Parathyroid adenoma (tissue), 2 donors: Measurements from ENCODE around the gene FNDC11.

Source experiments
- H2AFZ ChIP-seq: fragments of 300-600 bp; sonication (generic); one replicate; pipeline ENCODE4 v1.7.0; 2017; ENCODE audit warnings: antibody characterized with exemption, mild to moderate bottlenecking
- H3K27ac ChIP-seq: fragments of 300-600 bp; sonication (generic); one replicate; pipeline ENCODE4 v1.7.0; 2017
- H3K27me3 ChIP-seq: fragments of 300-600 bp; sonication (generic); one replicate; pipeline ENCODE4 v1.7.0; 2017; ENCODE audit warnings: low read length; ENCODE audit not compliant: control insufficient read depth, insufficient read depth
- H3K36me3 ChIP-seq: fragments of 300-600 bp; sonication (generic); one replicate; pipeline ENCODE4 v1.7.0; 2017; ENCODE audit warnings: low read length; ENCODE audit not compliant: control insufficient read depth, insufficient read depth
- H3K4me1 ChIP-seq: fragments of 300-600 bp; sonication (generic); one replicate; pipeline ENCODE4 v1.7.0; 2017; ENCODE audit warnings: control low read depth
- H3K4me2 ChIP-seq: fragments of 300-600 bp; sonication (generic); one replicate; pipeline ENCODE4 v1.7.0; 2017; ENCODE audit warnings: low read length
- H3K4me3 ChIP-seq: fragments of 300-600 bp; sonication (generic); one replicate; pipeline ENCODE4 v1.7.0; 2017; ENCODE audit warnings: low read depth, low read length
- H3K79me2 ChIP-seq: fragments of 300-600 bp; sonication (generic); one replicate; pipeline ENCODE4 v1.7.0; 2017; ENCODE audit warnings: control low read depth
- H3K9ac ChIP-seq: fragments of 300-600 bp; sonication (generic); one replicate; pipeline ENCODE4 v1.7.0; 2017; ENCODE audit warnings: mild to moderate bottlenecking
- H3K9me3 ChIP-seq: fragments of 300-600 bp; sonication (generic); one replicate; pipeline ENCODE4 v1.7.0; 2017; ENCODE audit warnings: low read length; ENCODE audit not compliant: control insufficient read depth
- CTCF ChIP-seq: fragments of 300-600 bp; sonication (generic); IDR thresholded peaks from one replicate; pipeline ENCODE4 v1.7.0; 2017; ENCODE audit warnings: antibody characterized with exemption, mild to moderate bottlenecking
- donor health status: primary hyperparathyroidism.

FNDC11 gene

GRCh38 chr20:63574156-63574828 is 20.3 kb downstream of the FNDC11 start, which contains the start of gene HELZ2:
TSS of gene HELZ2 (minus strand) at chr20:63574239. CDS start at chr20:63572385, 1,854 bp downstream.
- no peak for TF ChIP-seq CTCF
- H3K4me1 ChIP-seq: no peaks in the 10 kb centered on the region
- H3K79me2 ChIP-seq: no peaks in the 10 kb centered on the region
- H3K4me2 ChIP-seq: peak within 1 kb of the TSS; percentile 95
- no peak within 1 kb of the TSS for H3K9ac ChIP-seq
- peak within 1 kb of the TSS; percentile 56 for H3K4me3 ChIP-seq
- H3K27ac ChIP-seq: peak within 1 kb of the TSS; percentile 16
- H2AFZ ChIP-seq: peak within 1 kb of the TSS; percentile 87
- no peaks in the 10 kb centered on the region for H3K36me3 ChIP-seq
- H3K9me3 ChIP-seq: no peaks in the 10 kb centered on the region
- no peaks in the 10 kb centered on the region for H3K27me3 ChIP-seq

- no peak overlapping the region for H3K4me2 ChIP-seq
- H3K9ac ChIP-seq: no peak overlapping the region
- H2AFZ ChIP-seq: peak overlapping the region; percentile 87
- no peak for TF ChIP-seq CTCF
- H3K9me3 ChIP-seq: no peaks in the 10 kb centered on the region
- no peaks in the 10 kb centered on the region for H3K79me2 ChIP-seq
- no peaks in the 10 kb centered on the region for H3K27me3 ChIP-seq
- H3K4me3 ChIP-seq: no peak overlapping the region
- no peak overlapping the region for H3K27ac ChIP-seq
- no peaks in the 10 kb centered on the region for H3K4me1 ChIP-seq
- H3K36me3 ChIP-seq: no peaks in the 10 kb centered on the region
Observed at GRCh38 chr20:63574829-63575743, 21.1 kb downstream of the FNDC11 start.

GRCh38 chr20:63576311-63576710 is 22.4 kb downstream of the FNDC11 start:
- no peak overlapping the region for H3K4me2 ChIP-seq
- no peaks in the 10 kb centered on the region for H3K27me3 ChIP-seq
- H2AFZ ChIP-seq: no peak overlapping the region
- H3K27ac ChIP-seq: no peak overlapping the region
- no peak overlapping the region for H3K4me3 ChIP-seq
- H3K9me3 ChIP-seq: no peaks in the 10 kb centered on the region
- H3K79me2 ChIP-seq: no peaks in the 10 kb centered on the region
- TF ChIP-seq CTCF: no peak
- H3K9ac ChIP-seq: no peak overlapping the region
- H3K36me3 ChIP-seq: no peaks in the 10 kb centered on the region
- H3K4me1 ChIP-seq: no peaks in the 10 kb centered on the region

GRCh38 chr20:63577317-63577894 is 23.4 kb downstream of the FNDC11 start:
- Histone ChIP-seq H3K36me3 (no peaks in the 10 kb centered on the region), H3K27ac (no peak overlapping the region), H3K27me3 (no peaks in the 10 kb centered on the region), H3K9me3 (no peaks in the 10 kb centered on the region), H3K4me3 (no peak overlapping the region), H3K4me2 (no peak overlapping the region), H3K4me1 (no peaks in the 10 kb centered on the region), H3K79me2 (no peaks in the 10 kb centered on the region), H3K9ac (no peak overlapping the region), H2AFZ (no peak overlapping the region)
- TF ChIP-seq CTCF: no peak
